CD4-positive, alpha-beta T cell (primary cell): ENCODE measurements around the gene PGBD4. TPM values are rescaled to one million over a fixed set of nuclear protein-coding genes. Genes with fewer than 3 reads are reported as not detected.

Experiments
- ATAC-seq: fragments of 200-7000 bp; cut with Tn5 transposase; one replicate; pipeline ENCODE4 v1.10.0; 2022; ENCODE audit warnings: mild to moderate bottlenecking; ENCODE audit not compliant: poor library complexity
- CTCF ChIA-PET: fragments of 350-600 bp; sonication (Branson Sonifier 250); formaldehyde crosslinking; loops from one replicate; lab custom pipeline; 2021; ENCODE audit warnings: antibody characterized with exemption, inconsistent platforms; lab: Charles Lee
- POLR2A ChIA-PET: fragments of 350-600 bp; sonication (Branson Sonifier 250); formaldehyde crosslinking; loops from one replicate; lab custom pipeline; 2021; ENCODE audit warnings: antibody characterized with exemption, inconsistent platforms; lab: Charles Lee
- DNase-seq, 14 experiments: peaks; one replicate each; pipeline ENCODE4 v3.0.0-alpha.2; 2013 to 2020; ENCODE audit warnings: mixed read lengths in 2 of 14
- H3K27ac ChIP-seq, 2 donors: one replicate each; pipeline versions ENCODE4 v1.5.1 to v1.7.0; 2013; ENCODE audit warnings: low read length in 2 of 2, low read depth in 1 of 2, mild to moderate bottlenecking in 1 of 2
- H3K27me3 ChIP-seq, 2 experiments: 1 replicate in 1 of 2; 2 replicates in 1 of 2; pipeline versions ENCODE4 v1.6.1 to v1.7.0; 2013; ENCODE audit warnings: low read length in 2 of 2, control low read depth in 1 of 2, mild to moderate bottlenecking in 1 of 2, moderate library complexity in 1 of 2; ENCODE audit not compliant: insufficient read depth in 2 of 2, control insufficient read depth in 1 of 2
- H3K36me3 ChIP-seq: one replicate; pipeline ENCODE4 v1.6.1; 2013; ENCODE audit warnings: low read length, control low read depth; ENCODE audit not compliant: insufficient read depth
- H3K4me1 ChIP-seq: one replicate; pipeline ENCODE4 v1.6.1; 2013; ENCODE audit warnings: low read length, control low read depth; ENCODE audit not compliant: insufficient read depth
- H3K4me3 ChIP-seq: one replicate; pipeline ENCODE4 v1.5.1; 2013; ENCODE audit warnings: mild to moderate bottlenecking, low read length, moderate library complexity
- H3K9me3 ChIP-seq, 2 experiments: 1 replicate in 1 of 2; 2 replicates in 1 of 2; pipeline versions ENCODE4 v1.6.1 to v1.7.0; 2013; ENCODE audit warnings: low read length in 2 of 2, mild to moderate bottlenecking in 2 of 2, control low read depth in 1 of 2, moderate library complexity in 1 of 2; ENCODE audit not compliant: control insufficient read depth in 1 of 2, insufficient read depth in 1 of 2
- H3K27ac Mint-ChIP-seq: one replicate; pipeline ENCODE4 v1.8.0; 2020; ENCODE audit warnings: mixed read lengths
- H3K27me3 Mint-ChIP-seq: one replicate; pipeline ENCODE4 v1.8.0; 2021; ENCODE audit warnings: mixed read lengths
- H3K36me3 Mint-ChIP-seq: one replicate; pipeline ENCODE4 v1.8.0; 2021; ENCODE audit warnings: low read depth, mixed read lengths
- H3K4me1 Mint-ChIP-seq: one replicate; pipeline ENCODE4 v1.8.0; 2021; ENCODE audit warnings: low read depth, mixed read lengths
- H3K4me3 Mint-ChIP-seq: one replicate; pipeline ENCODE4 v1.8.0; 2020; ENCODE audit warnings: mild to moderate bottlenecking, mixed read lengths
- H3K9me3 Mint-ChIP-seq: one replicate; pipeline ENCODE4 v1.8.0; 2020; ENCODE audit warnings: mixed read lengths
- CTCF ChIP-seq: fragments of 200-600 bp; IDR thresholded peaks from one replicate; pipeline ENCODE4 v1.8.0; 2022; ENCODE audit warnings: antibody characterized with exemption, mild to moderate bottlenecking
- intact Hi-C, 2 experiments: fragments of 100-400 bp; cut with DNase I in 1 of 2; cut with micrococcal nuclease in 1 of 2; formaldehyde crosslinking; loops; one replicate each; pipeline versions ENCODE4 v1.15.1 to v1.9.0; 2023 to 2025; cut with DNase I, micrococcal nuclease
- total RNA-seq, 174 experiments: library from RNA in 2 of 174; stranded (reverse) in 2 of 174; gene quantifications; one replicate each; pipeline ENCODE4 v1.2.3 and lab custom pipeline; 2021 to 2026

The PGBD4 gene
- total RNA-seq, 2 experiments from 2014 or later: 2.3 to 2.6 TPM

GRCh38 chr15:34147371-34148140 lies 45.7 kb downstream of the PGBD4 start:
- Histone ChIP-seq H3K4me3 (no peak overlapping the region), H3K27me3 (no peaks in the 10 kb centered on the region), H3K36me3 (peaks cover 31% of the 10 kb centered on the region), H3K27ac (no peak overlapping the region), H3K4me1 (no peaks in the 10 kb centered on the region), H3K9me3 (no peaks in the 10 kb centered on the region)
- DNase-seq (no peak), ATAC-seq (no peak)
- Mint-ChIP-seq H3K4me1 (no peaks in the 10 kb centered on the region), H3K27me3 (no peaks in the 10 kb centered on the region), H3K36me3 (peaks cover 75% of the 10 kb centered on the region), H3K9me3 (no peaks in the 10 kb centered on the region), H3K4me3 (no peak overlapping the region), H3K27ac (no peak overlapping the region)
- no peak for TF ChIP-seq CTCF
- intact Hi-C loops: no loop called here
- ChIA-PET CTCF (no interaction called here), POLR2A (no interaction called here)

GRCh38 chr15:34154725-34155204 lies 52.9 kb downstream of the PGBD4 start:
- Mint-ChIP-seq H3K4me3 (no peak overlapping the region), H3K27me3 (no peaks in the 10 kb centered on the region), H3K27ac (no peak overlapping the region), H3K36me3 (peaks cover 90% of the 10 kb centered on the region), H3K4me1 (no peaks in the 10 kb centered on the region), H3K9me3 (peaks cover 11% of the 10 kb centered on the region)
- CTCF ChIA-PET: no interaction called here
- Histone ChIP-seq H3K27me3 (no peaks in the 10 kb centered on the region), H3K4me1 (no peaks in the 10 kb centered on the region), H3K9me3 (peaks cover 12 to 19% of the 10 kb centered on the region in 2 experiments), H3K36me3 (peaks cover 50% of the 10 kb centered on the region), H3K27ac (no peak overlapping the region), H3K4me3 (no peak overlapping the region)
- intact Hi-C loops: no loop called here
- POLR2A ChIA-PET: no interaction called here
- DNase-seq (no peak), ATAC-seq (no peak)
- TF ChIP-seq CTCF: no peak

- H3K4me1 ChIP-seq: no peaks in the 10 kb centered on the region
- peaks cover 12 to 24% of the 10 kb centered on the region in 2 experiments for H3K9me3 ChIP-seq
- H3K4me3 Mint-ChIP-seq: no peak overlapping the region
- no peak overlapping the region for H3K27ac Mint-ChIP-seq
- no peak for ATAC-seq
- H3K36me3 ChIP-seq: peaks cover 48% of the 10 kb centered on the region
- no peak for DNase-seq
- no peaks in the 10 kb centered on the region for H3K27me3 ChIP-seq
- H3K4me1 Mint-ChIP-seq: no peaks in the 10 kb centered on the region
- ChIA-PET POLR2A (no interaction called here), CTCF (no interaction called here)
- no peak overlapping the region for H3K4me3 ChIP-seq
- peaks cover 16% of the 10 kb centered on the region for H3K9me3 Mint-ChIP-seq
- H3K36me3 Mint-ChIP-seq: peaks cover 90% of the 10 kb centered on the region
- TF ChIP-seq CTCF: no peak
- no peak overlapping the region for H3K27ac ChIP-seq
- intact Hi-C loops: no loop called here
- H3K27me3 Mint-ChIP-seq: no peaks in the 10 kb centered on the region
These were observed 54.0 kb downstream of the PGBD4 start for GRCh38 chr15:34155859-34156258.

Other genes with a start within 250 kb of the PGBD4 start
- gene CHRM5, start 133.6 kb upstream of the PGBD4 start, total RNA-seq: not detected
- gene AVEN, start 62.9 kb upstream of the PGBD4 start, total RNA-seq: 1 to 10 TPM; 4.5 to 4.9 TPM
- gene EMC7, start 221 bp upstream of the PGBD4 start, total RNA-seq: 10 to 100 TPM; 54.0 to 54.6 TPM
- gene KATNBL1, start 108.0 kb downstream of the PGBD4 start, total RNA-seq: 10 to 100 TPM; 13.0 to 14.6 TPM
- gene EMC4, start 122.9 kb downstream of the PGBD4 start, total RNA-seq: 10 to 100 TPM; 77.4 to 80.0 TPM
- gene SLC12A6, start 235.7 kb downstream of the PGBD4 start, total RNA-seq: 10 to 100 TPM; 58.5 to 58.7 TPM
- 10 to 100 TPM; 44.4 to 44.8 TPM for gene NOP10, start 241.1 kb downstream of the PGBD4 start, total RNA-seq
- not detected for gene NUTM1, start 241.2 kb downstream of the PGBD4 start, total RNA-seq